ENCODE data around the gene TCEAL8. TPM values are rescaled to one million over a fixed set of nuclear protein-coding genes. Genes with fewer than 3 reads are reported as not detected.

The TCEAL8 gene
- total and polyA plus RNA-seq, 2 of the 4 experiments (the other 2 are of a cell fraction), result 31.5 to 57.6 TPM

- DNase-seq, result no peak
- in situ Hi-C loops (cut with MboI; ENCODE audit: low sequenced_read_pairs) (no loop called here), dilution Hi-C loops (cut with HindIII; ENCODE audit: low sequenced_read_pairs, unreplicated experiment) (no loop called here), intact Hi-C loops (cut with micrococcal nuclease) (no loop called here)
- no TSS peak for BruUV-seq (replicated peaks)
- Histone ChIP-seq H2AK9ac (replicated peaks; ENCODE audit: low read depth, low read length, poor library complexity) (no peak overlapping the region), H3K27me3 (ENCODE audit: control insufficient read depth, insufficient read depth, low read length) (peaks cover 12% of the 10 kb centered on the region), H3K14ac (replicated peaks; ENCODE audit: low read depth, low read length) (no peak overlapping the region), H3K18ac (ENCODE audit: low read depth, low read length) (no peak overlapping the region), H4K91ac (ENCODE audit: insufficient read depth, low read depth, low read length) (no peak overlapping the region), H3K4me1 (ENCODE audit: control insufficient read depth, insufficient read depth, low read length) (no peaks in the 10 kb centered on the region), H4K8ac (ENCODE audit: low read depth in 2 of 2, low read length in 2 of 2) (no peak overlapping the region), H3K9me3 (ENCODE audit: control insufficient read depth, insufficient read depth, low read length) (no peaks in the 10 kb centered on the region), H3K4me2 (ENCODE audit: low read depth, low read length) (no peak overlapping the region), H3K27ac (ENCODE audit: insufficient read depth, low read length) (no peak overlapping the region), H3K4me3 (ENCODE audit: insufficient read depth, low read depth, low read length) (no peak overlapping the region), H2AK5ac (ENCODE audit: low read depth, low read length) (no peak overlapping the region), H3K9ac (ENCODE audit: low read depth, low read length) (no peak overlapping the region), H2AFZ (replicated peaks; ENCODE audit: low read length, poor library complexity) (no peak overlapping the region), H4K5ac (ENCODE audit: low read depth, low read length) (no peak overlapping the region), H2BK5ac (ENCODE audit: low read depth, low read length, poor library complexity, severe bottlenecking) (no peak overlapping the region), H4K20me1 (ENCODE audit: insufficient read depth, low read length) (peaks cover 4% of the 10 kb centered on the region; the same call in 1 of the 2 replicates), H3K4ac (ENCODE audit: low read depth, low read length) (no peak overlapping the region), H2BK20ac (ENCODE audit: low read depth, low read length) (no peak overlapping the region), H3K23ac (ENCODE audit: low read depth, low read length) (no peak overlapping the region), H3K56ac (ENCODE audit: extremely low read depth, insufficient read depth, low read length) (no peak overlapping the region), H2BK120ac (ENCODE audit: low read depth, low read length) (no peak overlapping the region), H3K79me1 (ENCODE audit: low read depth in 1 of 2, low read length in 2 of 2) (peaks cover 0 to 12% of the 10 kb centered on the region in 2 experiments; a peak in 1 of 4 replicates), H3K36me3 (ENCODE audit: control insufficient read depth, insufficient read depth, low read length) (no peaks in the 10 kb centered on the region), H2BK15ac (ENCODE audit: low read depth, low read length) (no peak overlapping the region), H3K9me1 (ENCODE audit: insufficient read depth, low read length) (no peaks in the 10 kb centered on the region)
- ATAC-seq (ENCODE audit: low read depth), result no peak
- no peak for TF ChIP-seq NFE2L2 (IDR thresholded peaks at IDR 0.05; ENCODE audit: low read depth, low read length)
- TF ChIP-seq CTCF (conservative IDR thresholded peaks at IDR 0.05; ENCODE audit: low read depth, low read length), result no peak
- TF ChIP-seq MAZ (IDR thresholded peaks at IDR 0.05; ENCODE audit: borderline replicate concordance, low read depth, low read length), result no peak
- TF ChIP-seq POLR2A (IDR thresholded peaks at IDR 0.05; ENCODE audit: low read depth, low read length), result no peak
- TF ChIP-seq MAFK (IDR thresholded peaks at IDR 0.05; ENCODE audit: low read depth, low read length), result no peak
- TF ChIP-seq BHLHE40 (IDR thresholded peaks at IDR 0.05; ENCODE audit: low read depth, low read length), result no peak
- TF ChIP-seq RAD21 (IDR thresholded peaks at IDR 0.05; ENCODE audit: low read length), result no peak
- no peak for TF ChIP-seq RCOR1 (IDR thresholded peaks at IDR 0.05; ENCODE audit: insufficient replicate concordance, low read length)
- TF ChIP-seq USF2 (IDR thresholded peaks at IDR 0.05; ENCODE audit: low read depth, low read length), result no peak
- TF ChIP-seq CEBPB (IDR thresholded peaks at IDR 0.05; ENCODE audit: low read depth, low read length), result no peak
- TF ChIP-seq SMC3 (IDR thresholded peaks at IDR 0.05; ENCODE audit: low read depth, low read length), result no peak
- TF ChIP-seq RFX5 (IDR thresholded peaks at IDR 0.05; ENCODE audit: low read depth, low read length), result no peak
- TF ChIP-seq CHD1 (IDR thresholded peaks at IDR 0.05; ENCODE audit: low read depth, low read length), result no peak
- no peak for TF ChIP-seq FOS (IDR thresholded peaks at IDR 0.05; ENCODE audit: low read depth, low read length)
- TF ChIP-seq MXI1 (IDR thresholded peaks at IDR 0.05; ENCODE audit: borderline replicate concordance, low read depth, low read length), result no peak
- no peak for TF ChIP-seq ELK1 (IDR thresholded peaks at IDR 0.05; ENCODE audit: borderline replicate concordance, low read depth, low read length)
- POLR2A ChIA-PET (ENCODE audit: unreplicated experiment), result no interaction called here
- CTCF ChIA-PET, result interaction anchor here (0.8 kb wide), 1 partner anchor 9 kb away, joined by 3 read pairs; no protein-coding TSS in a partner anchor
Observed at GRCh38 chrX:103258275-103258674, 3.3 kb upstream of the TCEAL8 start.
